BJ (cell line): ENCODE data around the gene CUX1. TPM values are rescaled to one million over a fixed set of nuclear protein-coding genes. Genes with fewer than 3 reads are reported as not detected.
A peak's percentile ranks its signal among the peaks of the same experiment; 100 is the strongest.

Experiments
- CTCF ChIA-PET: fragments of 350-600 bp; formaldehyde crosslinking; extraction: SDS; loops from one replicate; lab custom pipeline; 2021; ENCODE audit warnings: antibody characterized with exemption, inconsistent platforms; lab: Yijun Ruan, JAX
- POLR2A ChIA-PET: fragments of 300-600 bp; sonication (Branson Sonifier 250); formaldehyde crosslinking; extraction: SDS; loops from one replicate; lab custom pipeline; 2021; ENCODE audit warnings: antibody characterized with exemption; lab: Charles Lee
- DNase-seq: peaks from one replicate; pipeline ENCODE4 v3.0.0-alpha.2; 2011; ENCODE audit warnings: low read depth
- H3K27me3 ChIP-seq: 2 replicates; pipeline ENCODE4 v1.6.0; 2011; ENCODE audit warnings: low read length; ENCODE audit not compliant: control insufficient read depth, insufficient read depth
- H3K36me3 ChIP-seq: 2 replicates; pipeline ENCODE4 v1.5.1; 2011; ENCODE audit warnings: low read length; ENCODE audit not compliant: control insufficient read depth, insufficient read depth
- H3K4me3 ChIP-seq: 2 replicates; pipeline ENCODE4 v1.5.1; 2011; ENCODE audit warnings: low read depth, mild to moderate bottlenecking, control low read depth, low read length
- CTCF ChIP-seq: IDR thresholded peaks from 2 replicates; pipeline ENCODE4 v1.5.1; 2011; ENCODE audit warnings: low read depth, mild to moderate bottlenecking, control low read depth, inconsistent platforms, low read length, moderate library complexity; ENCODE audit not compliant: insufficient read depth
- polyA minus RNA-seq: library from RNA; depleted of rRNA, polyadenylated mRNA; stranded (reverse); fragments of >200 nt; gene quantifications from 2 replicates; pipeline ENCODE4 v1.2.3, GENCODE V29; 2011; rRNA and poly(A)+ RNA removed
- polyA plus RNA-seq: library from polyadenylated mRNA; depleted of rRNA; stranded (reverse); fragments of >200 nt; gene quantifications from 2 replicates; pipeline ENCODE4 v1.2.3, GENCODE V29; 2011; rRNA removed

The CUX1 gene
- polyA plus RNA-seq (23.9 and 36.5 TPM in 2 replicates), polyA minus RNA-seq (17.8 and 23.1 TPM in 2 replicates)

- POLR2A ChIA-PET, result no interaction called here
- Histone ChIP-seq H3K4me3 (peak within 1 kb of the TSS; percentile 77), H3K27me3 (no peaks in the 10 kb centered on the region), H3K36me3 (peaks cover 2% of the 10 kb centered on the region; the same call in 1 of the 2 replicates)
- DNase-seq, result no peak
- CTCF ChIA-PET, result interaction anchor here (0.7 to 0.9 kb wide), 2 partner anchors 278 to 419 kb away, joined by 3 to 5 read pairs; no protein-coding TSS in a partner anchor
- TF ChIP-seq CTCF, result no peak
Measured at GRCh38 chr7:101817471-101818286, at the start of gene CUX1. TSS of gene CUX1 (plus strand) at chr7:101817626. CDS start at chr7:101817640, 14 bp downstream.

DNA sequence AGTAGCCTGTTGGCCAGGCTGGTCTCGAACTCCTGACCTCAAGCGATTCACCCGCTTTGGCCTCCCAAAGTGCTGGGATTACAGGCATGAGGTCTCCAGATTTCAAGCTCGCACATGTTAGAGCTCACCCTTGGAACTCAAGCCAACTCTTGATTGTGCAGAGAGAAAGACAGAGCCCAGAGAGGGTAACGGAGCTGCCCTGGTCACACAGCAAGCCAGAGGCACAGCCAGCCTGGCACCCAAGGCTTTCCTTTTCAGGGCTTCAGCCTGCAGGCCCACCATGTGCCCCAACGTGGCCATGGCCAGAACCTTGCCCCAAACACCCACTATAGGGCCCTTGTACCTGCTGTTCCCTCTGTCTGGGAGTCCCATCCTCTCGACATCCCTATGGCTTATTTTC is 49.1 kb upstream of the CUX1 start:
- no peak for DNase-seq
- ChIA-PET POLR2A (no interaction called here), CTCF (interaction anchor here (1.4 kb wide), 1 partner anchor 16 kb away, joined by 5 read pairs; no protein-coding TSS in a partner anchor)
- peaks cover 10% of the 10 kb centered on the region for H3K27me3 ChIP-seq
- no peaks in the 10 kb centered on the region for H3K36me3 ChIP-seq
- no peak overlapping the region for H3K4me3 ChIP-seq
- TF ChIP-seq CTCF, result no peak

DNA sequence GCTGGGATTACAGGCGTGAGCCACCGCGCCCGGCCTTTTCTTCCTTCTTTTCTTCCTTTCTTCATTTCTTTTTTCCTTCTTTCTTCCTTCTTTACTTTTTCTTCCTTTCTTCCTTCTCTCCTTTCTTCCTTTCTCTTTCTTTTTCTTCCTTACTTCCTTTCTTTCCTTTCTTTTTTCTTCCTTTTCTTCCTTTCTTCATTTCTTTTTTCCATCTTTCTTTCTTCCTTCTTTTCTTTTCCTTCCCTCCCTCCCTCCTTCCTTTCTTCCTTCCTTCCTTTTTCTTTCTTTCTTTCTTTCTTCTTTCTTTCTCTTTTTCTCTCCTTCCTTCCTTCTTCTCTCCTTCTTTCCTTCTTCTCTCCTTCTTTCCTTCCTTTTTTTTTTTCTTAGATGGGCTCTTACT is 47.0 kb upstream of the CUX1 start:
- H3K4me3 ChIP-seq, result no peak overlapping the region
- CTCF ChIA-PET, result no interaction called here
- H3K36me3 ChIP-seq, result no peaks in the 10 kb centered on the region
- POLR2A ChIA-PET, result interaction anchor here (0.6 kb wide), 1 partner anchor 21 kb away, joined by 8 read pairs; no protein-coding TSS in a partner anchor
- TF ChIP-seq CTCF, result no peak
- DNase-seq, result no peak
- peaks cover 11% of the 10 kb centered on the region for H3K27me3 ChIP-seq

- H3K27me3 ChIP-seq, result peaks cover 14% of the 10 kb centered on the region
- H3K4me3 ChIP-seq, result no peak overlapping the region
- ChIA-PET POLR2A (no interaction called here), CTCF (no interaction called here)
- no peak for TF ChIP-seq CTCF
- no peak for DNase-seq
- H3K36me3 ChIP-seq, result no peaks in the 10 kb centered on the region
Measured at GRCh38 chr7:101772508-101773211, 44.8 kb upstream of the CUX1 start.

DNA sequence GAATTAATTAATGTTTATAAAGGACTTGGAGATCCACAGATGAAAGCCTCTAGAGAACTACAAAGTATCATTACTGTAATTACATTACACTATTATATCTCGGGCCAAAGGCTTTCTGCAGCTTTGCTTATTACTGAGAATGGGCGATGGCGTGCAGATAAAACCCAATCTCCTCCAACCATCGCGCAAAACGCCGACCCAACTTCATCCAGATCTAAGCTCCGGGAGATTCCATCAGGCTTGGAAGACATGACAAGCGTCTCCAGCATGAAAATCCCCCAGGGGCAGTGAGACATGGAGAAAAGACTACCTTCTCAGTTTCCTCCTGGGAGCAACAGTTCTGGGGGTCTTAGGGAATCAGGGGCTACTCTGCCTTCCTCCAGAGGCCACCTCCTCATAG is 42.2 kb upstream of the CUX1 start:
- H3K27me3 ChIP-seq, result peaks cover 20% of the 10 kb centered on the region
- H3K4me3 ChIP-seq, result no peak overlapping the region
- H3K36me3 ChIP-seq, result no peaks in the 10 kb centered on the region
- DNase-seq, result no peak
- CTCF ChIA-PET, result no interaction called here
- TF ChIP-seq CTCF, result no peak
- POLR2A ChIA-PET, result no interaction called here
